ENCODE measurements around the gene NOP16. TPM values are rescaled to one million over a fixed set of nuclear protein-coding genes. Genes with fewer than 3 reads are reported as not detected.

NOP16 gene
- total and polyA plus RNA-seq, 11 donors: 9.3 to 83.4 (median 15.9) TPM

DNA sequence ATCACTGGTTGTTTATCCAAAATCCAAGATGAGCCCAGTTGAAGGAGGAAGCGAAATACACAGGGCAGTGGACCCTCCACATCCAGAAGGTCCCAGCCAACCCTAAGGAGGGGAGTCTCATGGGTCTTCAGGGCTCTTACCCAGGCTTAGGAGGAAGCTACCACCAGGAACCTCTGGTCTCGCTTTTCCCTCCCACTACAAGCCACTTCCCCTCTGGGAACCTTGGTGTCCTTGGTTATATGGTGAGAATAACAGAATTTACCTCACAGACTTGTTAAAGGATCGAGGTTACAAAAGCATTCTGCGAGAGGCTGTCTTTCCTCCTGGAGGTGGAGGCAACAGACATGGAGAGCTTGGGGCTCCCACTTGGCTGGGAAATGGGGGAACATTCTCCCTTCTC, 3.6 kb upstream of the NOP16 start:
- intact Hi-C loops (cut with DNase I): no loop called here
- no peaks in the 10 kb centered on the region for H3K9me3 ChIP-seq
- H3K4me3 ChIP-seq: no peak overlapping the region
- DNase-seq (no peak), ATAC-seq (no peak)
- WGBS, 4 donors: 88 to 93% (median 92%) methylated on average over 4 of the region's 4 CpGs
- peaks cover 3 to 46% (median 17%) of the 10 kb centered on the region in 12 donors for H3K4me1 ChIP-seq
- peaks cover 2 to 58% (median 36%) of the 10 kb centered on the region in 9 donors for H3K36me3 ChIP-seq
- TF ChIP-seq CTCF (IDR thresholded peaks at IDR 0.05) (no peak), POLR2A (IDR thresholded peaks at IDR 0.05) (no peak)
- peak overlapping the region in 2 of 12 donors; percentile 4 to 42 for H3K27ac ChIP-seq
- H3K27me3 ChIP-seq: no peaks in the 10 kb centered on the region

DNA sequence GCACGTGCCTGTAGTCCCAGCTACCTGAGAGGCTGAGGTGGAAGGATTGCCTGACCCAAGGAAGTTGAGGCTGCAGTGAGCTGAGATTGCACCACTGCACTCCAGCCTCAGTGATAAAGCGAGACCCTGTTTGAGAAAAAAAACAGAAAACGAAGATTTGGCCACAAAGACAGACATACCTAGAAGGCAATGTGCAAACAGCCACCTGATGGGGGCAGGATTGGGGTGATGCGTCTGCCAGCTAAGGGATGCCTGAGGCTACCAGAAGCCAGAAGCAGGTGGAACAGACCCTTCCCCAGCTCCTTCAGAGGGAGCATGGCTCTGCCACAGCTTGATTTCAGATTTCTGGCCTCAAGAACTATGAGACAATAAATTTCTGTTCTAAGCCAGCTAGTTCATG, 3.1 kb upstream of the NOP16 start:
- Histone ChIP-seq H3K36me3 (peaks cover 2 to 55% (median 35%) of the 10 kb centered on the region in 9 donors), H3K4me1 (peaks cover 3 to 51% (median 22%) of the 10 kb centered on the region in 12 donors), H3K27ac (no peak overlapping the region), H3K27me3 (no peaks in the 10 kb centered on the region), H3K4me3 (no peak overlapping the region), H3K9me3 (no peaks in the 10 kb centered on the region)
- intact Hi-C loops (cut with DNase I): no loop called here
- DNase-seq (peak in 1 of 5 donors; percentile 8), ATAC-seq (no peak)
- WGBS, 4 donors: 75 to 95% (median 91%) methylated on average over 4 of the region's 4 CpGs
- no peak for TF ChIP-seq POLR2A (IDR thresholded peaks at IDR 0.05)
- no peak for TF ChIP-seq CTCF (IDR thresholded peaks at IDR 0.05)

DNA sequence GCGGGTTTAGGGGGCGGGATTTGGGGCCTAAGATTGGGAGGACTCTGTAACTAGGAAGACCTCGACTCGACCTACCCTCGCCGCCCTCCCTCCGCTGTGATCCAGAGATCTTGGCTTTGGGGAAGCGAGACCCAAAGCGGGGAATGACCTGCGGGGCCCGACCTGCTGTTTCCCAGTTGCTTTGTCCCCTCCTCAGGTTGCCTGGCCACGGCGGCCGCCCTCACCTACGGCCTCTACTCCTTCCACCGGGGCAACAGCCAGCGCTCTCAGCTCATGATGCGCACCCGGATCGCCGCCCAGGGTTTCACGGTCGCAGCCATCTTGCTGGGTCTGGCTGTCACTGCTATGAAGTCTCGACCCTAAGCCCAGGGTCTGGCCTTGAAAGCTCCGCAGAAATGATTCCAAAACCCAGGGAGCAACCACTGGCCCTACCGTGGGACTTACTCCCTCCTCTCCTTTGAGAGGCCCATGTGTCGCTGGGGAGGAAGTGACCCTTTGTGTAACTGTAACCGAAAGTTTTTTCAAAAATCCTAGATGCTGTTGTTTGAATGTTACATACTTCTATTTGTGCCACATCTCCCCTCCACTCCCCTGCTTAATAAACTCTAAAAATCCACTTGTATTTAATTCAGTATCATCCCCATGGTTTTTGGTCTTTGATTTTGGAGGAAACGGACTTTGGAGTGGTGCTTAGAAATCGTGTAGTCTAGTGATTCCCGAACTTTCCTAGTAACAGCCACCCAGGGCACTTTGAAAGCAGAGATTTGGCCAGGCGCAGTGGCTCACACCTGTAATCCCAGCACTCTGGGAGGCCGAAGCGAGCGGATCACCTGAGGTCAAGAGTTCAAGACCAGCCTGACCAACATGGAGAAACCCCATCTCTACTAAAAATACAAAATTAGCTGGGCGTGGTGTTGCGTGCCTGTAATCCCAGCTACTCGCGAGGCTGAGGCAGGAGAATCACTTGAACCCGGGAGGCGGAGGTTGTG, 1.0 kb upstream of the NOP16 start:
- DNase-seq (peak in 1 of 5 donors; percentile 19), ATAC-seq (peak; percentile 5 to 40 (median 34))
- WGBS, 4 donors: 27 to 33% (median 30%) methylated on average over 34 to 41 of the region's 41 CpGs
- no peaks in the 10 kb centered on the region for H3K27me3 ChIP-seq
- H3K9me3 ChIP-seq: no peaks in the 10 kb centered on the region
- peak overlapping the region; percentile 85 to 100 (median 96) for H3K27ac ChIP-seq
- H3K36me3 ChIP-seq: peaks cover 2 to 60% (median 54%) of the 10 kb centered on the region in 9 donors
- intact Hi-C loops (cut with DNase I): loop anchor here in 2 of 10 donors (1.0 to 10.0 kb wide), 3 partner anchors 27 to 145 kb away; partner anchors contain the start of genes KIAA1191 (in 1 of the 2) and RNF44 (in 1 of the 2)
- H3K4me1 ChIP-seq: peaks cover 3 to 32% (median 22%) of the 10 kb centered on the region in 12 donors
- TF ChIP-seq POLR2A (IDR thresholded peaks at IDR 0.05) (peak; percentile 56 to 73), CTCF (IDR thresholded peaks at IDR 0.05) (no peak)
- peak overlapping the region; percentile 53 to 89 (median 82) for H3K4me3 ChIP-seq

- no peak for TF ChIP-seq POLR2A (IDR thresholded peaks at IDR 0.05)
- no peak for TF ChIP-seq CTCF (IDR thresholded peaks at IDR 0.05)
- DNase-seq (no peak), ATAC-seq (peak in 1 of 4 donors; percentile 0)
- H3K27ac ChIP-seq: peak overlapping the region; percentile 85 to 100 (median 96)
- peak overlapping the region; percentile 53 to 89 (median 82) for H3K4me3 ChIP-seq
- H3K9me3 ChIP-seq: no peaks in the 10 kb centered on the region
- peaks cover 3 to 30% (median 22%) of the 10 kb centered on the region in 12 donors for H3K4me1 ChIP-seq
- WGBS, 4 donors: 1% methylated on average over 12 to 29 of the region's 29 CpGs
- H3K27me3 ChIP-seq: no peaks in the 10 kb centered on the region
- H3K36me3 ChIP-seq: peaks cover 2 to 63% (median 59%) of the 10 kb centered on the region in 9 donors
- intact Hi-C loops (cut with DNase I): loop anchor here in 2 of 10 donors (1.0 to 10.0 kb wide), 3 partner anchors 25 to 147 kb away; partner anchors contain the start of gene RNF44 (in 1 of the 2)
These were observed 375 bp downstream of the NOP16 start for GRCh38 chr5:176388003-176388443.
